ENCODE results near the gene VGLL4. TPM values are rescaled to one million over a fixed set of nuclear protein-coding genes. Genes with fewer than 3 reads are reported as not detected.

Gene VGLL4
- polyA plus RNA-seq, 4 donors: 101 to 123 (median 118) TPM

DNA sequence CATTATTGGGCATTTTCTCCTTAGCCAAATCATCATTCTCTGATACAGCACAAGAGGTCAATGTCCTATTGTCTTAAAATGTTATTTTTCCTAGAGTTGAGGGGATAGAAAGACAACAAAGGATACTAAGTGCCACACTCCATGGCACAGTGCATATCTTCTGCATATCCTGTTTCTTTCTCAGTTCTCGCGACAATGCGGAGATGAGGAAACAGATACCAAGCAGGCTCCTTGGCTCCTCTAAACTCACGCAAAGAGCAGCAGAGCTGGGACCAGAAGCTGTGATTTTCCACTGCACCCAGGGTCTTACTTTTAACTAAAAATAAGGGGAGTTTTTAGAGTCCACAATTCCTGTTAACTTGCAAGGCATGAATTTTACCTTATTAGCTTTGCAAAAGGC is 10.5 kb upstream of the VGLL4 start:
- DNase-seq (ENCODE audit: low read depth in 4 of 4, low spot score in 2 of 4): no peak

- no peak for DNase-seq (ENCODE audit: low read depth in 4 of 4, low spot score in 2 of 4)
Measured at GRCh38 chr3:11653298-11654055, 9.8 kb upstream of the VGLL4 start.

DNA sequence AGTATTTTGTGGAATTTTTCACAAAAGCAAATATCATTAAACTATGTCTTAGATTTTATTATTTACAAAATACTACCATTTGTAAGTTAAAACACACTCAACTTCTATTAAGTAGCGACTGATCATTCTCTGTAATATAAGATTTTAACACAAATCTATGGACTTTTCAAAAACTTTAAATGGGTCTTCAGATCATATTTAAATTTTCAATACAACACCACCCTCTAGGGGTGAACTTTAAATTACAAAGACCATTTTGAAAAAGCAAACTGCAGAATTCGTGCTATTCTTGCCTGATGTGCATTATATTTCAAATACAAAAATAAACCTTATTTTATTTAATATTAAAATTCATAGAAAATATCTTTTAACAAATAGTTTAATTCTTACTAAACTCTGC is 8.2 kb upstream of the VGLL4 start:
- no peak for DNase-seq (ENCODE audit: low read depth in 4 of 4, low spot score in 2 of 4)

- DNase-seq (ENCODE audit: low read depth in 4 of 4, low spot score in 2 of 4): no peak
Measured at GRCh38 chr3:11651477-11651876, 7.8 kb upstream of the VGLL4 start.

DNA sequence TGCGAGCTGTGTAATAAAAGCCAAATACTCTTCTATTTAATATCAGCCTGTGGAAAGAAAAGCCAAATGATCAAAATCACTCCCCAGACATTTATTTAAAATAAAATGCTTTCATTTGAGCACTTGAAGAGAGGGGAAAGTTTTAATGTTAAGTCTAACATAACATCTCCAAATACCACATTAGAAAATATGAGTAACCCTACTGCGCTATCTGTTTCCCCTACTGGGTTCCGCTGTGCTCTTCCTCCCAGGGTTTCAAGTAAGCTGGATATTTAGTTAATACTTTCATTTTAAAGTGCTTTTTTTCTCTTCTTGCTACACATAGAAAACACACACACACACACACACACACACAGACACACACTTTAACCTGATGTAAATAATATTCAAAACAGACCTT is 6.7 kb upstream of the VGLL4 start:
- no peak for DNase-seq (ENCODE audit: low read depth in 4 of 4, low spot score in 2 of 4)

GRCh38 chr3:11648735-11649134 is 5.0 kb upstream of the VGLL4 start:
- no peak for DNase-seq (ENCODE audit: low read depth in 4 of 4, low spot score in 2 of 4)

- peak in 1 of 4 donors; percentile 39 for DNase-seq (ENCODE audit: low read depth in 4 of 4, low spot score in 2 of 4)
Measured at GRCh38 chr3:11643201-11643603, 513 bp downstream of the VGLL4 start.

- peak in 3 of 4 donors; percentile 63 to 74 (median 70) for DNase-seq (ENCODE audit: low read depth in 4 of 4, low spot score in 2 of 4)
Measured at GRCh38 chr3:11642431-11643191, 1.1 kb downstream of the VGLL4 start.

GRCh38 chr3:11641683-11642430 is 1.9 kb downstream of the VGLL4 start:
- peak in 2 of 4 donors; percentile 49 to 70 for DNase-seq (ENCODE audit: low read depth in 4 of 4, low spot score in 2 of 4)

DNA sequence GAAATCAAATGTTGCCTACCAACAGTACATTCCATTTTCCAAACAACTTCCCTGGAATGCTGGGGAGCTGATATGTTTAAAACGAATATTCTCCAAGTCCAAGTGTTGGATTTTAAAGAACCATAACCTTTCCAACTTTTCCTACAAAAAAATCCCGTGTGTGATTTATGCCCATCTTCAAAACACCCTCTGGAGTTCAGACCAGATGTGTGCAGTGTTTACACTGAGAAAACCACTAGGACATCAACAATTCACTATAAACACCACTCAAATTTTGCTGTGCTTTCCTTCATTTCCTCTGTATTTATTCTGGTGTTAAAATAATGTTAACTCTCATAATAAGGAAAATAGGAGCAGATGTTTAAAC is 2.4 kb downstream of the VGLL4 start:
- no peak for DNase-seq (ENCODE audit: low read depth in 4 of 4, low spot score in 2 of 4)

DNA sequence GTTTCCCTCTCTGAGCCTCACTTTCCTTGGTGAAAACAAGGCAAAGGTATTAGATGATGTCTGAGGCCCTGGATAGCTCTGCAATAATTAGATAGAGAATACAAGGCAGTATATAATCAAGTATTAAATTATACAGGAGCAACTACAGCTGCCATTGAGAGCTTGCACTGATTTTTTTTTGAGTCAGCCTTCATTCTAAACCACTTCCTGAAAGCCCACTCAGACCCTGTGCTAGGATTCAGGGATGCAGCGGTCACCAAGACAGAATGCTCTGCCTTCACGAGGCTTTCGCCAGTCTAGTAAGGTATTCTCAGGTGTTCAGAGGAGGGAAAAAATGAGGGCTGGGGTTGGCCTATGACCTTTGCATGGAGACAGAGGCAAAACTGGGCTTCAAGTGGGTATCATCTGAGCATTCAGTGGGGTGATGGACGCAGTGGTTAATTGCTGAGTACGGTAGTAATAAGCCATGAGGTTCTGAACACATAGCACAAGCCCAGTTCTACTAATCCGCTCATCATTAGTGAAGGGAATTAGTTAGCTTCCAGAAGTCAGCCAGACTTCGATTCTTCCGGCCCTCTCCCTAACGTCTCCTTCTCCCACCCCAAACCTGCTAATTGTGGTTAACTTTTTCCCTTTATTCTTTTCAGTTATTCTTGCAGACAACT is 3.6 kb downstream of the VGLL4 start:
- DNase-seq (ENCODE audit: low read depth in 4 of 4, low spot score in 2 of 4): no peak

- no peak for DNase-seq (ENCODE audit: low read depth in 4 of 4, low spot score in 2 of 4)
Measured at GRCh38 chr3:11638495-11639358, 5.0 kb downstream of the VGLL4 start.

DNA sequence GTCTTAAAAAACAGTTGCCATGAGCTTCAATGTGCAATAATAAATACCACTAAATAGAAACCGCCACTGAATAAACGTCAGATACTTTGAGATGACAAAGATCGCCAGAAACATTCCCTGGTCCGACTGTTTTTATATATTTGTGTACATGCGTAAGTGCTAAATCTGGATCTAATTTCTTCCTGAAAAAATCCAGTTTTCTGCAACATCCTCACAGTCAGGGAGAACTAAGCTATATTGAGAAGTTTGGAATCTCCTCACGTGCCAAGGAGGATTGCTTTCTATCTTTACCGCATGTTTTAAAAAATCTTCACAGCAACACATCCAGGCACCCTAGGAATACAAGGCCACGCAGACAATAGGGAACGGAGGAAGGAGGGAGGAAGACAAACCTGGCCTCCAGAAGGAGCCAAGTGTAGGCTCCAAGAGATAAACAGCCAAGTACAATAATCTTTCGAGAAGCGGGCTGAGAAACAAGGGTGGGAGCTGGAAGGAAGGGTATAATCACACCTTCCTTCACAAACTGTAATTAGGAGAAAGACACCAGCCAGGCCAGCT is 5.7 kb downstream of the VGLL4 start:
- no peak for DNase-seq (ENCODE audit: low read depth in 4 of 4, low spot score in 2 of 4)

GRCh38 chr3:11636394-11636770 is 7.3 kb downstream of the VGLL4 start:
- DNase-seq (ENCODE audit: low read depth in 4 of 4, low spot score in 2 of 4): no peak

GRCh38 chr3:11635680-11636393 is 7.9 kb downstream of the VGLL4 start:
- no peak for DNase-seq (ENCODE audit: low read depth in 4 of 4, low spot score in 2 of 4)

GRCh38 chr3:11634974-11635612 is 8.6 kb downstream of the VGLL4 start:
- DNase-seq (ENCODE audit: low read depth in 4 of 4, low spot score in 2 of 4): no peak

GRCh38 chr3:11634081-11634635 is 9.6 kb downstream of the VGLL4 start:
- DNase-seq (ENCODE audit: low read depth in 4 of 4, low spot score in 2 of 4): no peak

GRCh38 chr3:11632966-11633365 is 10.7 kb downstream of the VGLL4 start:
- no peak for DNase-seq (ENCODE audit: low read depth in 4 of 4, low spot score in 2 of 4)

All from left renal cortex interstitium (tissue), 4 donors.